PFSK-1 (cell line): ENCODE measurements around the gene CLTCL1.

ENCODE experiments used
- FOXP2 ChIP-seq: optimal IDR thresholded peaks from 2 replicates; pipeline ENCODE3; 2011; ENCODE audit warnings: borderline replicate concordance, control low read depth, inconsistent platforms; ENCODE audit not compliant: insufficient read depth; ENCODE audit errors: extremely low read length, extremely low read depth
- POLR2AphosphoS5 ChIP-seq: IDR thresholded peaks from 2 replicates; pipeline ENCODE4 v1.6.1; 2012; ENCODE audit warnings: low read depth, mild to moderate bottlenecking, control low read depth, low read length, moderate library complexity
- REST ChIP-seq, 2 experiments: IDR thresholded peaks; 2 replicates each; pipeline versions ENCODE4 v1.6.1 to v1.8.0; 2011 to 2012; ENCODE audit warnings: low read depth in 2 of 2, low read length in 2 of 2, control low read depth in 1 of 2, inconsistent platforms in 1 of 2, mild to moderate bottlenecking in 1 of 2, moderate library complexity in 1 of 2; ENCODE audit not compliant: insufficient read depth in 1 of 2
- SIN3A ChIP-seq: IDR thresholded peaks from 2 replicates; pipeline ENCODE4 v1.6.1; 2012; ENCODE audit warnings: mild to moderate bottlenecking, low read length, moderate library complexity, borderline replicate concordance; ENCODE audit not compliant: insufficient read depth
- TAF1 ChIP-seq: IDR thresholded peaks from 2 replicates; pipeline ENCODE4 v1.6.1; 2012; ENCODE audit warnings: low read length, control low read depth, borderline replicate concordance; ENCODE audit not compliant: insufficient read depth

CLTCL1 gene

GRCh38 chr22:19164425-19164824, 127.1 kb downstream of the CLTCL1 start:
- TF ChIP-seq POLR2AphosphoS5 (no peak), TAF1 (no peak), SIN3A (no peak), REST (IDR thresholded peaks at IDR 0.05; ENCODE audit: insufficient read depth in 1 of 2, low read depth in 2 of 2, low read length in 2 of 2) (no peak), FOXP2 (no peak)

GRCh38 chr22:19152942-19153883, 138.3 kb downstream of the CLTCL1 start:
- TF ChIP-seq FOXP2, result no peak
- no peak for TF ChIP-seq REST (IDR thresholded peaks at IDR 0.05; ENCODE audit: insufficient read depth in 1 of 2, low read depth in 2 of 2, low read length in 2 of 2)
- no peak for TF ChIP-seq TAF1
- TF ChIP-seq SIN3A, result no peak
- TF ChIP-seq POLR2AphosphoS5, result no peak

GRCh38 chr22:19151329-19152191, 140.0 kb downstream of the CLTCL1 start:
- TF ChIP-seq FOXP2 (no peak), TAF1 (no peak), POLR2AphosphoS5 (no peak), SIN3A (no peak), REST (IDR thresholded peaks at IDR 0.05; ENCODE audit: insufficient read depth in 1 of 2, low read depth in 2 of 2, low read length in 2 of 2) (no peak)

GRCh38 chr22:19150482-19151328, 140.8 kb downstream of the CLTCL1 start:
- TF ChIP-seq SIN3A, result no peak
- TF ChIP-seq TAF1, result no peak
- no peak for TF ChIP-seq REST (IDR thresholded peaks at IDR 0.05; ENCODE audit: insufficient read depth in 1 of 2, low read depth in 2 of 2, low read length in 2 of 2)
- TF ChIP-seq FOXP2, result no peak
- no peak for TF ChIP-seq POLR2AphosphoS5
